Measurements from ENCODE around the gene MAML2. TPM values are rescaled to one million over a fixed set of nuclear protein-coding genes. Genes with fewer than 3 reads are reported as not detected.

The MAML2 gene
- total RNA-seq, 1 experiment from 2014 or later = 2.9 TPM

GRCh38 chr11:96178887-96179279 is 164.1 kb downstream of the MAML2 start:
- H3K9me3 ChIP-seq (ENCODE audit: control insufficient read depth, insufficient read depth, low read depth, low read length) = no peaks in the 10 kb centered on the region
- intact Hi-C loops (cut with micrococcal nuclease; ENCODE audit: unreplicated experiment) = no loop called here
- ATAC-seq = no peak
- no TSS peak for BruUV-seq (replicated peaks)
- TF ChIP-seq REST (IDR thresholded peaks at IDR 0.05; ENCODE audit: insufficient read depth in 1 of 2, low read depth in 2 of 2, low read length in 1 of 2) (no peak), SIN3A (IDR thresholded peaks at IDR 0.05; ENCODE audit: borderline replicate concordance, insufficient read depth, low read depth, low read length) (no peak), CTCF (IDR thresholded peaks at IDR 0.05) (no peak), TCF7L2 (IDR thresholded peaks at IDR 0.05; ENCODE audit: low read depth, low read length) (no peak), POLR2AphosphoS5 (IDR thresholded peaks at IDR 0.05; ENCODE audit: low read depth, low read length) (no peak)
- ChIA-PET POLR2A (no interaction called here), CTCF (no interaction called here)
- no peak for DNase-seq (ENCODE audit: low read depth, low spot score)
- H3K4me3 ChIP-seq (ENCODE audit: low read depth in 2 of 2, low read length in 2 of 2) = no peak overlapping the region
- H3K27ac ChIP-seq (ENCODE audit: low read length) = no peak overlapping the region
- H3K27me3 ChIP-seq (ENCODE audit: control insufficient read depth, insufficient read depth, low read length) = no peaks in the 10 kb centered on the region
- in situ Hi-C loops (cut with HindIII; ENCODE audit: low pct_unique_long_range_greater_than_20kb, low sequenced_read_pairs) = no loop called here
- no peaks in the 10 kb centered on the region for H3K36me3 ChIP-seq (ENCODE audit: control insufficient read depth, insufficient read depth, low read length)
- H3K4me1 ChIP-seq (ENCODE audit: control insufficient read depth, insufficient read depth, low read length) = no peaks in the 10 kb centered on the region

- H3K27ac ChIP-seq (ENCODE audit: low read length) = no peak overlapping the region
- intact Hi-C loops (cut with micrococcal nuclease; ENCODE audit: unreplicated experiment) (no loop called here), in situ Hi-C loops (cut with HindIII; ENCODE audit: low pct_unique_long_range_greater_than_20kb, low sequenced_read_pairs) (no loop called here)
- H3K36me3 ChIP-seq (ENCODE audit: control insufficient read depth, insufficient read depth, low read length) = no peaks in the 10 kb centered on the region
- no peaks in the 10 kb centered on the region for H3K9me3 ChIP-seq (ENCODE audit: control insufficient read depth, insufficient read depth, low read depth, low read length)
- H3K4me1 ChIP-seq (ENCODE audit: control insufficient read depth, insufficient read depth, low read length) = no peaks in the 10 kb centered on the region
- no peak overlapping the region for H3K4me3 ChIP-seq (ENCODE audit: low read depth in 2 of 2, low read length in 2 of 2)
- no peak for ATAC-seq
- no peaks in the 10 kb centered on the region for H3K27me3 ChIP-seq (ENCODE audit: control insufficient read depth, insufficient read depth, low read length)
- CTCF ChIA-PET = no interaction called here
- no peak for DNase-seq (ENCODE audit: low read depth, low spot score)
- POLR2A ChIA-PET = no interaction called here
- TF ChIP-seq POLR2AphosphoS5 (IDR thresholded peaks at IDR 0.05; ENCODE audit: low read depth, low read length) (no peak), TCF7L2 (IDR thresholded peaks at IDR 0.05; ENCODE audit: low read depth, low read length) (no peak), CTCF (IDR thresholded peaks at IDR 0.05) (no peak), REST (IDR thresholded peaks at IDR 0.05; ENCODE audit: insufficient read depth in 1 of 2, low read depth in 2 of 2, low read length in 1 of 2) (no peak), SIN3A (IDR thresholded peaks at IDR 0.05; ENCODE audit: borderline replicate concordance, insufficient read depth, low read depth, low read length) (no peak)
- BruUV-seq (replicated peaks) = no TSS peak
Observed at GRCh38 chr11:96178049-96178886, 164.7 kb downstream of the MAML2 start.

Measured in Panc1 (cell line).